ENCODE measurements around the gene HACD3.

- TF ChIP-seq POLR2A (IDR thresholded peaks at IDR 0.05; ENCODE audit: low read depth) = no peak
- no peak for TF ChIP-seq POLR2AphosphoS5 (IDR thresholded peaks at IDR 0.05)
- TF ChIP-seq CTCF (IDR thresholded peaks at IDR 0.05) = no peak
These were observed 20.4 kb downstream of the HACD3 start for GRCh38 chr15:65550681-65551098.
